ENCODE data around the gene PGBD2.
"Not testable (repeated sequence)": the region's sequence is repeated elsewhere in the genome, so short reads cannot be mapped to it uniquely, and the experiment has no call there.

DNA sequence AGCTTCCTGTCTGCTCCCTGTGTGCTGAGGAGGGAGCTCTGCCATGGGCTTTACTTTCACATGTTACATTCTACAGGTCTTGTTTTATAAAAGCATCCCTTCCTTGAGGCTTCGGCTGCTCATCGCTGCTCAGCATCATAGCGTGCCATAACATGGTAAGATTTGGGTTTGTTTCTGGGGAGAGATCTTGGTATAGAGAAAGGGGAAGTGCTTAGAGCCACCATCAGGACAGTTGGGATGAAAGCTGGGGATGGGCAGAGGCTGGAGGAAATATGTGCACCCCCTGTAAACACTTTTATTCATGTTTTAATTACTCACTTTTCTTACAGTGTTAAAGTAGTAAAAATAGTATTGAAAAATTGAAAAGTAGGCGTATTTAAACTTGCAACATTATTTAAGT lies 24.0 kb downstream of the PGBD2 start:
- not testable (repeated sequence) for TF ChIP-seq CTCF (conservative IDR thresholded peaks at IDR 0.05; ENCODE audit: low read depth, low read length); EZH2 (IDR thresholded peaks at IDR 0.05; ENCODE audit: borderline replicate concordance, low read depth, low read length, poor library complexity, severe bottlenecking)
